ENCODE measurements around the gene ARIH2.

GRCh38 chr3:48949376-48949717, 30.7 kb downstream of the ARIH2 start:
- no peak for TF ChIP-seq CTCF (IDR thresholded peaks at IDR 0.05)
- TF ChIP-seq TCF7L2 (IDR thresholded peaks at IDR 0.05; ENCODE audit: low read depth, low read length): no peak
- no peak for TF ChIP-seq POLR2AphosphoS5 (IDR thresholded peaks at IDR 0.05; ENCODE audit: low read depth, low read length)
